K562 (cell line): ENCODE results near the gene CLPSL2.

ENCODE experiments used
- E2F1 ChIP-seq: sonication (generic); formaldehyde crosslinking; IDR thresholded peaks from 2 replicates; pipeline ENCODE4 v1.8.1; 2023; ENCODE audit warnings: mild to moderate bottlenecking, missing genetic modification reagents, moderate library complexity
- EGR1 ChIP-seq: fragments of 450-650 bp; conservative IDR thresholded peaks from 2 replicates; pipeline ENCODE4 v1.6.1; 2017; ENCODE audit warnings: mild to moderate bottlenecking
- SMAD4 ChIP-seq: fragments of 250-450 bp; sonication (Bioruptor Pico); conservative IDR thresholded peaks from 2 replicates; pipeline ENCODE4 v1.8.0; 2021; ENCODE audit warnings: inconsistent platforms, mild to moderate bottlenecking, moderate library complexity
- STAT6 ChIP-seq: sonication (generic); formaldehyde crosslinking; IDR thresholded peaks from 2 replicates; pipeline ENCODE4 v1.8.1; 2023; ENCODE audit warnings: mild to moderate bottlenecking, missing genetic modification reagents
- TCF3 ChIP-seq: sonication (generic); formaldehyde crosslinking; IDR thresholded peaks from 2 replicates; pipeline ENCODE4 v1.4.0; 2020; ENCODE audit warnings: mild to moderate bottlenecking, missing genetic modification reagents
- TCF7 ChIP-seq: sonication (generic); IDR thresholded peaks from 2 replicates; pipeline ENCODE4 v1.6.1; 2016; ENCODE audit warnings: antibody characterized with exemption, borderline replicate concordance
- ZC3H8 ChIP-seq: fragments of 450-650 bp; IDR thresholded peaks from 2 replicates; pipeline ENCODE4 v1.6.1; 2017
- ZFP36 ChIP-seq: fragments of 150-350 bp; IDR thresholded peaks from 2 replicates; pipeline ENCODE4 v1.6.1; 2018; ENCODE audit warnings: low read length, low read depth; ENCODE audit not compliant: partially characterized antibody
- ZNF133 ChIP-seq: fragments of 250-450 bp; sonication (Bioruptor Pico); IDR thresholded peaks from 2 replicates; pipeline ENCODE4 v1.4.0; 2020; ENCODE audit warnings: mild to moderate bottlenecking

- TF ChIP-seq ZFP36 (no peak), TCF3 (no peak), STAT6 (no peak), SMAD4 (CRISPR knock-in tag) (no peak), EGR1 (no peak), TCF7 (no peak), ZNF133 (CRISPR knock-in tag) (no peak), ZC3H8 (no peak), E2F1 (CRISPR knock-in tag) (no peak)
These were observed 18.8 kb upstream of the CLPSL2 start for GRCh38 chr6:35757456-35758123.
